Uterus (tissue), 2 donors: ENCODE results near the gene STAC.

ENCODE experiments used
- POLR2A ChIP-seq, 2 donors: fragments of 450-650 bp; IDR thresholded peaks; one replicate each; pipeline ENCODE4 v1.6.1; 2016; ENCODE audit warnings: antibody characterized with exemption in 2 of 2, mild to moderate bottlenecking in 1 of 2, moderate library complexity in 1 of 2
- TF ChIP-seq, protein P1 (sequence below), 4 experiments: fragments of 200-600 bp in 2 of 4; fragments of 450-650 bp in 2 of 4; sonication (generic) in 2 of 4; IDR thresholded peaks; one replicate each; pipeline ENCODE4 v1.5.1; 2016 to 2019; ENCODE audit warnings: antibody characterized with exemption in 4 of 4, mild to moderate bottlenecking in 2 of 4, moderate library complexity in 1 of 4

DNA sequence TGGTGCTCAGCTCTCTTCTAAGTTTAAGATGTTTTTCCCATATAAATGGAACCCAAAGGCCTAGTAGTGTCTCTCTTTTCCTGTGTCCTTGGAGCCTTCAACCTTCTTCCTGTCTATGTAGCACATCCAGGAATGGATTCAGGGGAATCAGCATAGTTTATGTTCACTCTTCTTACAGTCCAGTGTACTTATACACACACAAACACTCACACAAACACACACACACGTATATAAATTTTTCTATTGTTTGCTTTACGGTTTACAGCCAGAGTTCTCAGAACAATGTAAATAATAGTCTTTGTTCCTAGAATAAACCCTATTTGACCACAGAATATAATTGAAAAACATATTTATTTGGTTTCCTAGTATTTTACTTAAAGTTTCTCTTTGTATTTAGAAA, 36.9 kb downstream of the STAC start:
- TF ChIP-seq, protein P1, sequence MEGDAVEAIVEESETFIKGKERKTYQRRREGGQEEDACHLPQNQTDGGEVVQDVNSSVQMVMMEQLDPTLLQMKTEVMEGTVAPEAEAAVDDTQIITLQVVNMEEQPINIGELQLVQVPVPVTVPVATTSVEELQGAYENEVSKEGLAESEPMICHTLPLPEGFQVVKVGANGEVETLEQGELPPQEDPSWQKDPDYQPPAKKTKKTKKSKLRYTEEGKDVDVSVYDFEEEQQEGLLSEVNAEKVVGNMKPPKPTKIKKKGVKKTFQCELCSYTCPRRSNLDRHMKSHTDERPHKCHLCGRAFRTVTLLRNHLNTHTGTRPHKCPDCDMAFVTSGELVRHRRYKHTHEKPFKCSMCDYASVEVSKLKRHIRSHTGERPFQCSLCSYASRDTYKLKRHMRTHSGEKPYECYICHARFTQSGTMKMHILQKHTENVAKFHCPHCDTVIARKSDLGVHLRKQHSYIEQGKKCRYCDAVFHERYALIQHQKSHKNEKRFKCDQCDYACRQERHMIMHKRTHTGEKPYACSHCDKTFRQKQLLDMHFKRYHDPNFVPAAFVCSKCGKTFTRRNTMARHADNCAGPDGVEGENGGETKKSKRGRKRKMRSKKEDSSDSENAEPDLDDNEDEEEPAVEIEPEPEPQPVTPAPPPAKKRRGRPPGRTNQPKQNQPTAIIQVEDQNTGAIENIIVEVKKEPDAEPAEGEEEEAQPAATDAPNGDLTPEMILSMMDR (IDR thresholded peaks at IDR 0.05), result no peak
- no peak for TF ChIP-seq POLR2A (IDR thresholded peaks at IDR 0.05)
